HUES48 (cell line): ENCODE results near the gene PRKAA2.

Source experiments
- H3K27ac ChIP-seq: one replicate; pipeline ENCODE4 v1.7.0; 2013; ENCODE audit warnings: low read depth, low read length, inconsistent platforms
- H3K27me3 ChIP-seq: 2 replicates; pipeline ENCODE4 v1.6.1; 2013; ENCODE audit warnings: mild to moderate bottlenecking, low read length; ENCODE audit not compliant: control insufficient read depth, insufficient read depth
- H3K36me3 ChIP-seq: 2 replicates; pipeline ENCODE4 v1.6.1; 2013; ENCODE audit warnings: low read length; ENCODE audit not compliant: control insufficient read depth, insufficient read depth
- H3K4me1 ChIP-seq: 2 replicates; pipeline ENCODE4 v1.6.1; 2013; ENCODE audit warnings: mild to moderate bottlenecking, low read length; ENCODE audit not compliant: control insufficient read depth, insufficient read depth
- H3K4me3 ChIP-seq: 2 replicates; pipeline ENCODE4 v1.5.1; 2013; ENCODE audit warnings: mild to moderate bottlenecking, low read depth, low read length
- H3K9ac ChIP-seq: 2 replicates; pipeline ENCODE4 v1.6.1; 2013; ENCODE audit warnings: mild to moderate bottlenecking, low read depth, low read length, moderate library complexity
- H3K9me3 ChIP-seq: 2 replicates; pipeline ENCODE4 v1.6.1; 2013; ENCODE audit warnings: low read length; ENCODE audit not compliant: control insufficient read depth, insufficient read depth

PRKAA2 gene

DNA sequence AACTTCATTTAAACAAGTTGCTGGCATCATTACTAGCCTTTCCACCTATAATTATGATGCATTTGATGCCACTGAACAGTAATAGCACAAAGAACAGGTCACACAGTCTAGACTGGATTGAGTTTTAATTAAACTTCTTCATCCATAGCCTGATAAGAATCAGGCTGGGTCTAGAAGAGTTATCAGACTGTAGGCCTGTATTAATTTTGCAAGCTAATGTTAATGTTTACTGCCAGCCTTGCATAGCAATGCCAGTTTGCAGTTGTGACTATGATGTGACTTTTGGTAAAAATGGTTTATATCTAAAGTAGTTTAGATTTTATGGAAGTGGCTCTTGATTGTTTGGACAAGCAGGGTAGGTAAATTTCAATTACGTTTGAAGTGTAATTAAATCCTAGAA lies 68.0 kb downstream of the PRKAA2 start:
- Histone ChIP-seq H3K9me3 (no peaks in the 10 kb centered on the region), H3K4me1 (no peaks in the 10 kb centered on the region), H3K9ac (no peak overlapping the region), H3K27me3 (no peaks in the 10 kb centered on the region), H3K27ac (no peak overlapping the region), H3K4me3 (no peak overlapping the region), H3K36me3 (no peaks in the 10 kb centered on the region)

DNA sequence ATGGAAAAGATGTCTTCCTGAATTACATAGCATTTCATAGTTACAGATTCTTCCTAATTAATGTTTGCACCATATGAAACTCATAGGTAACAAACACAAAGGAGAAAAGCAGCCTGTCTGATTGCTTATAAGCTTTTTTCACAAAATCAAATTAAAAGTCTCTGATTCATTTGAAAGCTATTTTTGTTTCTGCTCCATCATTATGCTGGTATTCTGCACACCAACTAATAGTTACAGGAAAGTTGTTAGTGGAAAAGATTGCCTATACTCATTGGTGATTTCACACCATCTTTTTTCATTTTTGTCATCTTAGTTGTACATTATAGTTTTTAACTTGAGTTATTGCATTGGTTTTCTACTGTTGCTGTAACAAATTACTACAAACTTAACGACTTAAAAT lies 70.0 kb downstream of the PRKAA2 start:
- Histone ChIP-seq H3K27ac (no peak overlapping the region), H3K4me3 (no peak overlapping the region), H3K27me3 (no peaks in the 10 kb centered on the region), H3K36me3 (no peaks in the 10 kb centered on the region), H3K4me1 (no peaks in the 10 kb centered on the region), H3K9ac (no peak overlapping the region), H3K9me3 (no peaks in the 10 kb centered on the region)

DNA sequence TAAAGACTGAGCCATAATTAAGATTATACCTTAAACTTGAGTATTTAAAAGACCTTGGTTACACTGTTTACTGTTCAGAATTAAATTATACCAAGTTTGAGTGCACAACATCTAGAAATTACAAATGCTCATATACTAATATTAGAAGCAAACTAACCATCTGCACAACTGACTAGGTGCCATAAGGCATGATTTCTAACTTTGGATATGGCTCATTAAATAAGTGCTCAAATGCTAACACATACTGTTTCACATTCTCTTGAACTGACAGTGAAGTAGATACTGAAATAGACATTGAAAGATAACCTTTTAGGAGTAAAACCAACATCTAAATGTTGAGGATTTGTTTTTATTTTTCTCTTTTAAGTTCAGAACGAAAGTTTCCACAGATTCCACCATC lies 74.1 kb downstream of the PRKAA2 start:
- Histone ChIP-seq H3K4me1 (no peaks in the 10 kb centered on the region), H3K9ac (no peak overlapping the region), H3K9me3 (no peaks in the 10 kb centered on the region), H3K36me3 (no peaks in the 10 kb centered on the region), H3K27ac (no peak overlapping the region), H3K4me3 (no peak overlapping the region), H3K27me3 (no peaks in the 10 kb centered on the region)

DNA sequence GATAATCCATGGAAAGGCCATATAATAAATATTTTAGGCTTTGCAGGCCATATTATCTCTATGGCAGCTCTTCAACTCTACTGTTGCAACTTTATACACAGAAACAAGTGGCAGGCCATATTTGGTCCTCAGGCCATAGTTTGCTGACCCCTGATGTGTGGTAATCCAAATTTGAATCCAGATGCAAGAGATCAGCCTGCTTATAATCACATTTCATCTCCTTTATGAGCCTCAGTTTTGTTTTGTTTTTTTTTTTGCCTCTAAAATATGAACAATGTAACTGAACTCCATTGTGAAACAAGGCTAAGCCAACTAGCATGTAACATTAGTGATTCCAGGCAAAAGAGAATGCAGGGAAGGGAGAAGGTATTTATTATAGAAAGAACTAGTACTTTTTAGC lies 81.6 kb downstream of the PRKAA2 start:
- no peak overlapping the region for H3K9ac ChIP-seq
- H3K27me3 ChIP-seq, result no peaks in the 10 kb centered on the region
- H3K9me3 ChIP-seq, result no peaks in the 10 kb centered on the region
- no peaks in the 10 kb centered on the region for H3K4me1 ChIP-seq
- no peaks in the 10 kb centered on the region for H3K36me3 ChIP-seq
- no peak overlapping the region for H3K27ac ChIP-seq
- H3K4me3 ChIP-seq, result no peak overlapping the region

DNA sequence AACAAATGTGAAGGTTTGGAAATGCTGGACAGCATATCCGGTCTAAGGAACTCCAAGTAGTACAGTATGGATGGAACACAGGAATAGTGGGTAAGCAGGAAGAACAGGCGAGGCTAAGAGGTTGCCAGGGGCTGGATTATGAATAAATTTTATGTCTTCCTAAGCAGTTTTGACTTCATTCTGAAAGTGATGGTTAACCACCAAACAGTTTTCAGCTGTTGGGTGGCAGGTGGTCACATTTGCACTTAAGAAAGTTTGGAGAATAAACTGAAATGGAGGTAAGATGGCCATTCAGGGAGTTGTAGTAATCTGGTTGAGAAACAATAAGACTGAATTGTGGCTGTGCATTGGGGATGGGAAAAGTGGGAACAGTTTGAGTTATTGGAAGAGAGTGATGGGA lies 83.8 kb downstream of the PRKAA2 start:
- Histone ChIP-seq H3K27ac (no peak overlapping the region), H3K9me3 (no peaks in the 10 kb centered on the region), H3K9ac (no peak overlapping the region), H3K4me3 (no peak overlapping the region), H3K36me3 (no peaks in the 10 kb centered on the region), H3K27me3 (no peaks in the 10 kb centered on the region), H3K4me1 (no peaks in the 10 kb centered on the region)

DNA sequence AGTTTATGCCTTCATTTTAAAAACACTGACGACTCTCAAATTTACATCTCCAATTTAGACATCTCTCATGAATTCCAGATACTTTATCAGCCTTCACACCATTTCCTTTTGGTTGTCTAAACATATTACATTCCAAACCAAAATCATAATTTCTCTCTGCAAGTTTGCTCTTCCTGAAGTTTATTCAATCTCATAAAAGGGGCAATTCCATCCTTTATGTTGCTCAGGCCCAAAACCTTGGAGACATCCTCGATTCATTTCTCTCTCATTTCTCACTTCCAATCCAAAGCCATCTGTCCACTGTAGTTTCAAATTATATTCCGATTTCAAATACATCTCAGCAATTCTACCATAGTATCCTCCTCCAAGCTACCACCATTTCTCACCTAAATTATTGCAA lies 100.1 kb downstream of the PRKAA2 start:
- H3K9me3 ChIP-seq, result no peaks in the 10 kb centered on the region
- no peaks in the 10 kb centered on the region for H3K36me3 ChIP-seq
- no peaks in the 10 kb centered on the region for H3K4me1 ChIP-seq
- H3K4me3 ChIP-seq, result no peak overlapping the region
- H3K9ac ChIP-seq, result no peak overlapping the region
- no peaks in the 10 kb centered on the region for H3K27me3 ChIP-seq
- H3K27ac ChIP-seq, result no peak overlapping the region

DNA sequence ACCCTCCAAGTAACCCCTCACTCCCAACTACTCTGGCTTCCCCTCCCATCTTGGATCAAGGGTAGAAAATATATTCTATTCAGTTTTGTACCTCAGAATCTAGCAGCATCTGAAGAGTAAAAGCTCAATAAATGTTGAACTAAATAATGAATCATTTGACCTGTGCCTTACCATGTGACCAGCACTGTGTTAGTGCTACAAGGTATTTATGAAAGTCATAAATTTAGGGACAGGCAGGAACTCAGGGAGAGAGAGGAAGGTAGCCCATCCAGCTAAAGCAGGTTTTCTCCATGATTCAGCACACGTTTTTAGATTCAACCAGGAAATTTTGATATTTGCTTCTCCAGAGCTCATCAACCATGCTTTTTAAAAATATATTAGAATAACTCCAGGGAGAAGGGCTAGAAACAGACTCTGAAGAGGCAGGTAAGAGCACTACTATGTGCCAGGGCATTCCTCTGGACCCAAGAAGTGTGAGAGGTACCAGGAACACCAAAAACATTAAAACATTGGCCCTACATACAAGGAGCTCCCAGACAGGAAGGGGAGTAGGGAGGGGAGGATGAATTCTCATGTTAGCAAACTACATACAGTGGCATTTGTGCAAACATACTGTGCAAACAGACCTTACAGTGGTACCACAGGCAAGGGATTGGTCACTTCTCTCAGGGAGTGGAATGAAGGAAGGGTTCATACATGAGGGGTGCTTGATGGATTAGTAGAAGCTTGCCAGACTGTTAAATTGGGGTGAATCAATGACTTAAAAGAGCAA lies 109.8 kb downstream of the PRKAA2 start:
- Histone ChIP-seq H3K9ac (no peak overlapping the region), H3K4me1 (no peaks in the 10 kb centered on the region), H3K27me3 (no peaks in the 10 kb centered on the region), H3K36me3 (no peaks in the 10 kb centered on the region), H3K27ac (no peak overlapping the region), H3K4me3 (no peak overlapping the region), H3K9me3 (no peaks in the 10 kb centered on the region)

DNA sequence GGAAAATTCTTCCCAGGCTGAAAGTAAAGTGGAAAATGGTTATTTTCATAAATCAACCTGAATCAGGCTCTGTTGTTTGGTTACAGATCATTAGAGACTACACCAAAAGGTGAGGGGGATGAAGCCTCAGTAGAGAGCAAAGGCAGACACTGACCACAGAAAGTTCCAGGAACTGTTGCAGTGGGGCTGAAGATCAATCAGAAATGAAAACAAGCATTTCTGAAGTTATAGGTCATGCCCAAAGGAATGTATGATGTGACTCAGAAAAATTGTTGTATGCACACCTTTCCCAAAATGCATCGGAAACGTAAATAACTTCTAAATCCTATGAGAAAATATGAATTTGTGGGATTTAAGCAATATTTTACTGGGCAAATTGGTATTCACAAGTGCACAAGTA lies 110.8 kb downstream of the PRKAA2 start:
- Histone ChIP-seq H3K4me1 (no peaks in the 10 kb centered on the region), H3K4me3 (no peak overlapping the region), H3K27me3 (no peaks in the 10 kb centered on the region), H3K9ac (no peak overlapping the region), H3K9me3 (no peaks in the 10 kb centered on the region), H3K27ac (no peak overlapping the region), H3K36me3 (no peaks in the 10 kb centered on the region)

DNA sequence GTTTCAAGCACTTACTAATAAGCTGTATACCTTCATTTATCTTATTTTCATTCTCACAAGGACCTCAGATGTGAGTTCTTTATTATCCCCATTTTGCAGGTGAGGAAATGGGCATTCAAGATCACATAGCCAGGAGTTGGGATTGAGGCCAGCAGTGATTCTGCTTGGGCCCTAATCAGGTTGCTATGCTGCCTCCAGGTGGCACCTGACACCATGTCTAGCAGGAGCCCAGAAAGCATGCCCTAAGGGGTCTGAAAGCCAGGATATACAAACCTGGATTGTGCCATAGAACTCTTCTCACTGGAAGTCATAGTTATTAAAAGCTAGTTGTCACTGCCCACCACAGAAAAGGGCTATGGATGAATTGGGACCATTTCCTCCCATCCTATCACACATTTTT lies 113.0 kb downstream of the PRKAA2 start:
- H3K9me3 ChIP-seq, result no peaks in the 10 kb centered on the region
- H3K27me3 ChIP-seq, result no peaks in the 10 kb centered on the region
- H3K27ac ChIP-seq, result no peak overlapping the region
- H3K4me3 ChIP-seq, result no peak overlapping the region
- no peaks in the 10 kb centered on the region for H3K4me1 ChIP-seq
- no peak overlapping the region for H3K9ac ChIP-seq
- no peaks in the 10 kb centered on the region for H3K36me3 ChIP-seq

DNA sequence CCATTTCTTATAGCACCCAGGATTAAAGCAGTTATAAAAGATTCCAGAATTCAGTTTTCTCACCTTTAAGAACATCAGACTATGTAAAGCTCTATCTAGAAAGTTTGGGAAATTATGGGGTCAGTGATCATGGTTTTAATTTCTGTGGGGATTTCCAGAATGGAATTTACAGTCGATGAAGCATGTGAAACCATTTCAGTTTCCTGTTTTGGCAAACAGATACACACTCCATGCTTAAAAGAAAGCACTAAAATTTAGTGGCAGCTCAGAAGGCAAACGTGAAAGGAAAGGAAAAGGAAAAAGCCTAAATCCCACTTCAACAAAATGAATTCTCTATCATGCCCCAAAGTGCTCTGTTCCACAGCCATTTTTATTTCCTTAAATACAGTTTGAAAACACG lies 113.7 kb downstream of the PRKAA2 start:
- no peak overlapping the region for H3K27ac ChIP-seq
- no peak overlapping the region for H3K4me3 ChIP-seq
- H3K9ac ChIP-seq, result no peak overlapping the region
- H3K36me3 ChIP-seq, result no peaks in the 10 kb centered on the region
- no peaks in the 10 kb centered on the region for H3K27me3 ChIP-seq
- H3K4me1 ChIP-seq, result no peaks in the 10 kb centered on the region
- no peaks in the 10 kb centered on the region for H3K9me3 ChIP-seq
